HepG2 (cell line): ENCODE measurements around the gene RANBP2. TPM values are rescaled to one million over a fixed set of nuclear protein-coding genes. Genes with fewer than 3 reads are reported as not detected.

Source experiments
- ATAC-seq: fragments of 200-7000 bp; cut with Tn5 transposase; 3 replicates; pipeline ENCODE4 v1.9.1; 2020; ENCODE audit warnings: mild to moderate bottlenecking, moderate library complexity
- BruUV-seq: library from RNA; stranded (reverse); fragments of 400-500 nt; replicated peaks from 2 replicates; lab custom pipeline; 2021; lab: Mats Ljungman, UMichigan
- CTCF ChIA-PET: fragments of 300-600 bp; formaldehyde crosslinking; extraction: SDS; loops from one replicate; lab custom pipeline; 2021; ENCODE audit warnings: low total read pairs, inconsistent platforms, low intra/inter-chr PET ratio; lab: Yijun Ruan, JAX
- POLR2A ChIA-PET: fragments of 350-600 bp; sonication (Branson Sonifier 250); formaldehyde crosslinking; loops from one replicate; lab custom pipeline; 2020; ENCODE audit warnings: antibody characterized with exemption, inconsistent platforms; lab: Yijun Ruan, JAX
- DNase-seq: peaks from one replicate; pipeline ENCODE4 v3.0.0-alpha.2; 2015; ENCODE audit warnings: low spot score
- FAIRE-seq: peaks from 3 replicates; lab custom pipeline; 2011; peaks lifted over from hg19 to GRCh38; lab: Jason Lieb, UNC
- H2AFZ ChIP-seq: one replicate; pipeline ENCODE4 v1.6.1; 2011; ENCODE audit warnings: low read length, inconsistent platforms
- H3K27ac ChIP-seq: fragments of 300-600 bp; 3 replicates; pipeline ENCODE4 v1.8.0; 2011; ENCODE audit warnings: mixed run types, mild to moderate bottlenecking, mixed read lengths, low read length, inconsistent platforms; ENCODE audit not compliant: insufficient read depth; ENCODE audit errors: extremely low read length
- H3K27me3 ChIP-seq, 2 experiments: fragments of 200-600 bp in 1 of 2; 2 replicates in 1 of 2; 3 replicates in 1 of 2; pipeline versions ENCODE4 v1.6.0 to v1.8.0; 2011; ENCODE audit warnings: low read length in 2 of 2, mild to moderate bottlenecking in 2 of 2, moderate library complexity in 2 of 2, inconsistent platforms in 1 of 2; ENCODE audit not compliant: insufficient read depth in 2 of 2, control insufficient read depth in 1 of 2
- H3K36me3 ChIP-seq, 2 experiments: fragments of 200-600 bp in 1 of 2; replicated peaks in 1 of 2; 2 replicates in 1 of 2; 3 replicates in 1 of 2; pipeline versions ENCODE4 v1.5.1 to v1.8.0; 2011; ENCODE audit warnings: low read length in 2 of 2, inconsistent platforms in 1 of 2; ENCODE audit not compliant: insufficient read depth in 2 of 2, control insufficient read depth in 1 of 2
- H3K4me1 ChIP-seq: 2 replicates; pipeline ENCODE4 v1.5.1; 2012; ENCODE audit warnings: low read length, inconsistent platforms; ENCODE audit not compliant: insufficient read depth
- H3K4me2 ChIP-seq: 2 replicates; pipeline ENCODE4 v1.6.0; 2011; ENCODE audit warnings: low read depth, low read length, inconsistent platforms
- H3K4me3 ChIP-seq, 3 experiments: fragments of 200-600 bp in 1 of 3; sonication (generic), shearing (Covaris generic) in 1 of 3; replicated peaks in 1 of 3; 2 replicates each; pipeline ENCODE4 v1.5.1; 2011 to 2016; ENCODE audit warnings: low read length in 3 of 3, inconsistent platforms in 2 of 3, low read depth in 2 of 3, mild to moderate bottlenecking in 2 of 3, control low read depth in 1 of 3, mixed read lengths in 1 of 3; ENCODE audit not compliant: insufficient read depth in 1 of 3
- H3K79me2 ChIP-seq: one replicate; pipeline ENCODE4 v1.6.1; 2011; ENCODE audit warnings: low read length, inconsistent platforms; ENCODE audit not compliant: insufficient read depth
- H3K9ac ChIP-seq: 2 replicates; pipeline ENCODE4 v1.6.0; 2011; ENCODE audit warnings: mild to moderate bottlenecking, low read depth, low read length, inconsistent platforms; ENCODE audit not compliant: insufficient read depth
- H3K9me3 ChIP-seq: 2 replicates; pipeline ENCODE4 v1.5.1; 2012; ENCODE audit warnings: mild to moderate bottlenecking, low read length
- H4K20me1 ChIP-seq: 2 replicates; pipeline ENCODE4 v1.6.0; 2011; ENCODE audit warnings: inconsistent platforms, mild to moderate bottlenecking, low read length, moderate library complexity; ENCODE audit not compliant: insufficient read depth
- HHEX ChIP-seq: IDR thresholded peaks from 2 replicates; pipeline ENCODE4 v1.6.1; 2016; ENCODE audit warnings: control low read depth
- HNRNPL ChIP-seq: fragments of 200-400 bp; formaldehyde crosslinking; IDR thresholded peaks from 2 replicates; pipeline ENCODE4 v1.6.1; 2017; ENCODE audit warnings: mild to moderate bottlenecking, low read depth, low read length
- ISX ChIP-seq: sonication (generic); formaldehyde crosslinking; conservative IDR thresholded peaks from 2 replicates; pipeline ENCODE4 v1.5.0; 2020; ENCODE audit warnings: missing genetic modification reagents
- KLF12 ChIP-seq: sonication (generic); formaldehyde crosslinking; IDR thresholded peaks from 2 replicates; pipeline ENCODE4 v1.4.0; 2020; ENCODE audit warnings: missing genetic modification reagents, borderline replicate concordance
- NFE2L1 ChIP-seq: sonication (generic); formaldehyde crosslinking; IDR thresholded peaks from 2 replicates; pipeline ENCODE4 v1.4.0; 2020; ENCODE audit warnings: missing genetic modification reagents, mild to moderate bottlenecking, borderline replicate concordance
- ZBTB2 ChIP-seq: sonication (generic); formaldehyde crosslinking; IDR thresholded peaks from 2 replicates; pipeline ENCODE4 v1.8.0; 2022; ENCODE audit warnings: low read depth, missing genetic modification reagents
- ZFP62 ChIP-seq: sonication (generic); formaldehyde crosslinking; IDR thresholded peaks from 2 replicates; pipeline ENCODE4 v1.4.0; 2020; ENCODE audit warnings: missing genetic modification reagents
- ZNF256 ChIP-seq: sonication (generic); formaldehyde crosslinking; conservative IDR thresholded peaks from 2 replicates; pipeline ENCODE4 v1.4.0; 2020; ENCODE audit warnings: missing genetic modification reagents
- ZNF564 ChIP-seq: sonication (generic); formaldehyde crosslinking; IDR thresholded peaks from 2 replicates; pipeline ENCODE4 v1.8.1; 2023; ENCODE audit warnings: mild to moderate bottlenecking, missing genetic modification reagents
- WGBS: methylation state at CpG from one replicate; pipeline ENCODE4 v1.1.6; 2017; ENCODE audit warnings: low lambda C conversion rate; 5-methylcytosine and 5-hydroxymethylcytosine counted together
- in situ Hi-C: cut with HindIII; loops from 2 replicates; pipeline ENCODE4 v1.10.0; 2017; ENCODE audit warnings: low pct_unique_long_range_greater_than_20kb; ENCODE audit not compliant: extremely low pct_ligation_motif_present
- intact Hi-C: fragments of 100-400 bp; cut with micrococcal nuclease; formaldehyde crosslinking; loops from one replicate; pipeline ENCODE4 v1.10.0; 2022; ENCODE audit not compliant: unreplicated experiment
- polyA plus RNA-seq, 8 experiments: library from polyadenylated mRNA; depleted of rRNA in 3 of 8; stranded (reverse) in 7 of 8; unstranded in 1 of 8; fragments of >200 nt; fragmentation: Illumina TruSeq in 4 of 8; extraction: Trizol in 4 of 8; gene quantifications; 2 replicates each; pipeline versions ENCODE4 v1.2.1 to v1.2.3, GENCODE V29; 2011 to 2016; ENCODE audit warnings: low read depth in 4 of 8, missing spikeins in 1 of 8, mixed read lengths in 1 of 8; ENCODE audit not compliant: insufficient read depth in 1 of 8
- total RNA-seq, 5 experiments: library from RNA; depleted of rRNA; stranded (reverse); fragments of >200 nt; fragmentation: Illumina TruSeq; extraction: Trizol; gene quantifications; 2 replicates each; pipeline ENCODE4 v1.2.3, GENCODE V29; 2016; ENCODE audit warnings: low read depth in 1 of 5
- TF ChIP-seq, protein P1 (sequence below): sonication (generic); formaldehyde crosslinking; IDR thresholded peaks from 2 replicates; pipeline ENCODE4 v1.4.0; 2020; ENCODE audit warnings: missing genetic modification reagents
- TF ChIP-seq, protein P2 (sequence below): sonication (generic); formaldehyde crosslinking; IDR thresholded peaks from 2 replicates; pipeline ENCODE4 v1.4.0; 2020; ENCODE audit warnings: missing genetic modification reagents; ENCODE audit errors: not compliant biosample characterization

Gene RANBP2
- total and polyA plus RNA-seq, 2 of the 13 experiments (the other 11 are each of a cell fraction or from before 2014, with no cell fraction given) = 12.2 to 87.0 TPM

DNA sequence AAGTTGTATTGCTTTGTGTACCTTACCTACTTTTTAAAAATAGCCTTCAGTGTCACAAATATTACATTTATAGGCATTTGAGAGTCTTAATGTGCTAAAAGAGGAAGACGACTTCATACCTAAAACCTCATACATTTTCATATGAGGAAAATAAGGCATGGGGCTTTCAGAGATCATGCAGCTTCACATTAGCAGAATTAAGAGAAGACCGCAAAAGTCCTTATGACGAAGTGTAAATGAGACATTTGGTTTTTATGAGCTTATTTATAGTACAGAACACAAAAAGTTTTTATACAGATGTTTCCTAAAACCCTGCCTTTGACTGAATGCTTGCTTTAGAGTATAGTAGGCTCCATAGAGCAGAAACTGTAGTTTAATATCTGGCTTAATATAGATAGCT lies 57.2 kb downstream of the RANBP2 start:
- Histone ChIP-seq H4K20me1 (no peaks in the 10 kb centered on the region), H3K79me2 (no peaks in the 10 kb centered on the region), H3K9ac (no peak overlapping the region), H3K4me2 (no peak overlapping the region), H3K27ac (no peak overlapping the region), H3K4me1 (no peaks in the 10 kb centered on the region), H3K36me3 (peaks cover 18 to 83% of the 10 kb centered on the region in 2 experiments), H2AFZ (no peak overlapping the region), H3K9me3 (no peaks in the 10 kb centered on the region), H3K4me3 (no peak overlapping the region), H3K27me3 (no peaks in the 10 kb centered on the region)
- in situ Hi-C loops = no loop called here
- ChIA-PET POLR2A (no interaction called here), CTCF (no interaction called here)
- DNase-seq = no peak
- intact Hi-C loops = no loop called here
- WGBS = 96% methylated on average over 3 of the region's 3 CpGs
- no TSS peak for BruUV-seq
- FAIRE-seq = no peak
- ATAC-seq = no peak
- TF ChIP-seq, protein P1, sequence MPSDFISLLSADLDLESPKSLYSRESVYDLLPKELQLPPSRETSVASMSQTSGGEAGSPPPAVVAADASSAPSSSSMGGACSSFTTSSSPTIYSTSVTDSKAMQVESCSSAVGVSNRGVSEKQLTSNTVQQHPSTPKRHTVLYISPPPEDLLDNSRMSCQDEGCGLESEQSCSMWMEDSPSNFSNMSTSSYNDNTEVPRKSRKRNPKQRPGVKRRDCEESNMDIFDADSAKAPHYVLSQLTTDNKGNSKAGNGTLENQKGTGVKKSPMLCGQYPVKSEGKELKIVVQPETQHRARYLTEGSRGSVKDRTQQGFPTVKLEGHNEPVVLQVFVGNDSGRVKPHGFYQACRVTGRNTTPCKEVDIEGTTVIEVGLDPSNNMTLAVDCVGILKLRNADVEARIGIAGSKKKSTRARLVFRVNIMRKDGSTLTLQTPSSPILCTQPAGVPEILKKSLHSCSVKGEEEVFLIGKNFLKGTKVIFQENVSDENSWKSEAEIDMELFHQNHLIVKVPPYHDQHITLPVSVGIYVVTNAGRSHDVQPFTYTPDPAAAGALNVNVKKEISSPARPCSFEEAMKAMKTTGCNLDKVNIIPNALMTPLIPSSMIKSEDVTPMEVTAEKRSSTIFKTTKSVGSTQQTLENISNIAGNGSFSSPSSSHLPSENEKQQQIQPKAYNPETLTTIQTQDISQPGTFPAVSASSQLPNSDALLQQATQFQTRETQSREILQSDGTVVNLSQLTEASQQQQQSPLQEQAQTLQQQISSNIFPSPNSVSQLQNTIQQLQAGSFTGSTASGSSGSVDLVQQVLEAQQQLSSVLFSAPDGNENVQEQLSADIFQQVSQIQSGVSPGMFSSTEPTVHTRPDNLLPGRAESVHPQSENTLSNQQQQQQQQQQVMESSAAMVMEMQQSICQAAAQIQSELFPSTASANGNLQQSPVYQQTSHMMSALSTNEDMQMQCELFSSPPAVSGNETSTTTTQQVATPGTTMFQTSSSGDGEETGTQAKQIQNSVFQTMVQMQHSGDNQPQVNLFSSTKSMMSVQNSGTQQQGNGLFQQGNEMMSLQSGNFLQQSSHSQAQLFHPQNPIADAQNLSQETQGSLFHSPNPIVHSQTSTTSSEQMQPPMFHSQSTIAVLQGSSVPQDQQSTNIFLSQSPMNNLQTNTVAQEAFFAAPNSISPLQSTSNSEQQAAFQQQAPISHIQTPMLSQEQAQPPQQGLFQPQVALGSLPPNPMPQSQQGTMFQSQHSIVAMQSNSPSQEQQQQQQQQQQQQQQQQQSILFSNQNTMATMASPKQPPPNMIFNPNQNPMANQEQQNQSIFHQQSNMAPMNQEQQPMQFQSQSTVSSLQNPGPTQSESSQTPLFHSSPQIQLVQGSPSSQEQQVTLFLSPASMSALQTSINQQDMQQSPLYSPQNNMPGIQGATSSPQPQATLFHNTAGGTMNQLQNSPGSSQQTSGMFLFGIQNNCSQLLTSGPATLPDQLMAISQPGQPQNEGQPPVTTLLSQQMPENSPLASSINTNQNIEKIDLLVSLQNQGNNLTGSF (CRISPR knock-in tag) = no peak
- TF ChIP-seq ISX (CRISPR knock-in tag) (no peak), ZBTB2 (CRISPR knock-in tag) (no peak), KLF12 (CRISPR knock-in tag) (no peak), ZNF564 (CRISPR knock-in tag) (no peak), ZNF256 (CRISPR knock-in tag) (no peak), HNRNPL (no peak), HHEX (no peak), ZFP62 (CRISPR knock-in tag) (no peak), NFE2L1 (CRISPR knock-in tag) (no peak)
- TF ChIP-seq, protein P2, sequence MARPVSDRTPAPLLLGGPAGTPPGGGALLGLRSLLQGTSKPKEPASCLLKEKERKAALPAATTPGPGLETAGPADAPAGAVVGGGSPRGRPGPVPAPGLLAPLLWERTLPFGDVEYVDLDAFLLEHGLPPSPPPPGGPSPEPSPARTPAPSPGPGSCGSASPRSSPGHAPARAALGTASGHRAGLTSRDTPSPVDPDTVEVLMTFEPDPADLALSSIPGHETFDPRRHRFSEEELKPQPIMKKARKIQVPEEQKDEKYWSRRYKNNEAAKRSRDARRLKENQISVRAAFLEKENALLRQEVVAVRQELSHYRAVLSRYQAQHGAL (CRISPR knock-in tag) = no peak
